Measurements from ENCODE around the gene TUNAR.
"Not testable (repeated sequence)": the region's sequence is repeated elsewhere in the genome, so short reads cannot be mapped to it uniquely, and the experiment has no call there.

TUNAR gene

DNA sequence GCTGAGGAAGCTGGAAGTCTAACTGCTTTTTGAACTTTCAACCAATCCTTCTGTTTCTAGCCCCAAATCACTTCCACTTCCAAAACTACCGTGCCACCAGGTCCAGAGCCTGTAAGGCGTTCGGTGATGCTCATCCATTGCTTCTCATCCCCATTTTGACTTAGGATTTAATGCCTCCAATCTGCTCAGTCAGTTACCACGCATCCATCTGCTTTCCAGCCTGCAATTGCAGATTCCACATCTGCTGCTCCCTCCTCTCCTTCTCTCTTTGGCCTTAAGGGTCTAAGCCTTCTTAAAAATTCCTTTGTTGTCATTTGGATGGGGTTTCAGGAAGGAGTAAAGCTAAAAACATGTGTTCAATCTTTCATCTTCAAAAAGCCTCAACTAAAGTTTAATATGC, 74.7 kb downstream of the TUNAR start:
- Histone ChIP-seq H3K4me3 (ENCODE audit: low read length) (no peak overlapping the region), H3K27ac (ENCODE audit: low read length) (no peak overlapping the region), H3K36me3 (ENCODE audit: control insufficient read depth, low read depth, low read length) (no peaks in the 10 kb centered on the region), H3K4me1 (ENCODE audit: control insufficient read depth, low read depth, low read length) (peaks cover 22% of the 10 kb centered on the region), H3K9me3 (ENCODE audit: control insufficient read depth, low read depth, low read length) (no peaks in the 10 kb centered on the region), H3K27me3 (ENCODE audit: control insufficient read depth, insufficient read depth, low read length) (no peaks in the 10 kb centered on the region), H3K9ac (ENCODE audit: low read length) (no peak overlapping the region)

DNA sequence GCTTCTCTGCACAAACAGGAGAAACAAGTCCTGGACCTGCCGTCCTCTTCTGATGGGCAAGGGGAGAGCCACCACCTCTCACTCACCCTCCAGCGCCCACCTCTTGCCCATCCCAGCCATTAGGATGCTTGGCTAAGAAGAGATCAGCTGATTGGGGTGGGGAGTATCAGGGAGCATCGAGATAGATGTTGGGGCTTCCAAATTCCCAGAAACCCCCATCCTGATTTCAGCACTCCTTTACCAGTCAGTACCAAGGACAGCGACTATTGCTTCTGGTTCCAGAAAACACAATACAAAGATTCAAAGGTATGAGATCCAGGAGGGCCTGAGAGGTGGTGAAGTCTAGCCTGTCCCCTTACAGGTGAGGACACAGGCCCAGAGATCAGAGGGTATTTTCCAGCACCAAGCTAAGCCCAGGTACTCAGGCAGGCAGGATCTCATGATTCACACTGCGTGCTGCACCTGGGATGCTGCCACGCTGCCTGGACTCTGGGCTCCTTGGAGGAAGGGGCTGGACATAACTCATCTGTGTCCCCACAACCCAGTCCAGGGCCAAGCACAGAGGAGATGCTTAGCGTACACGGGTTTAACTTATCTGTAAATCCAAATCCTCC, 76.6 kb downstream of the TUNAR start:
- Histone ChIP-seq H3K4me3 (ENCODE audit: low read length) (no peak overlapping the region), H3K4me1 (ENCODE audit: control insufficient read depth, low read depth, low read length) (peaks cover 21% of the 10 kb centered on the region), H3K27me3 (ENCODE audit: control insufficient read depth, insufficient read depth, low read length) (no peaks in the 10 kb centered on the region), H3K9me3 (ENCODE audit: control insufficient read depth, low read depth, low read length) (no peaks in the 10 kb centered on the region), H3K36me3 (ENCODE audit: control insufficient read depth, low read depth, low read length) (no peaks in the 10 kb centered on the region), H3K9ac (ENCODE audit: low read length) (no peak overlapping the region), H3K27ac (ENCODE audit: low read length) (no peak overlapping the region)

DNA sequence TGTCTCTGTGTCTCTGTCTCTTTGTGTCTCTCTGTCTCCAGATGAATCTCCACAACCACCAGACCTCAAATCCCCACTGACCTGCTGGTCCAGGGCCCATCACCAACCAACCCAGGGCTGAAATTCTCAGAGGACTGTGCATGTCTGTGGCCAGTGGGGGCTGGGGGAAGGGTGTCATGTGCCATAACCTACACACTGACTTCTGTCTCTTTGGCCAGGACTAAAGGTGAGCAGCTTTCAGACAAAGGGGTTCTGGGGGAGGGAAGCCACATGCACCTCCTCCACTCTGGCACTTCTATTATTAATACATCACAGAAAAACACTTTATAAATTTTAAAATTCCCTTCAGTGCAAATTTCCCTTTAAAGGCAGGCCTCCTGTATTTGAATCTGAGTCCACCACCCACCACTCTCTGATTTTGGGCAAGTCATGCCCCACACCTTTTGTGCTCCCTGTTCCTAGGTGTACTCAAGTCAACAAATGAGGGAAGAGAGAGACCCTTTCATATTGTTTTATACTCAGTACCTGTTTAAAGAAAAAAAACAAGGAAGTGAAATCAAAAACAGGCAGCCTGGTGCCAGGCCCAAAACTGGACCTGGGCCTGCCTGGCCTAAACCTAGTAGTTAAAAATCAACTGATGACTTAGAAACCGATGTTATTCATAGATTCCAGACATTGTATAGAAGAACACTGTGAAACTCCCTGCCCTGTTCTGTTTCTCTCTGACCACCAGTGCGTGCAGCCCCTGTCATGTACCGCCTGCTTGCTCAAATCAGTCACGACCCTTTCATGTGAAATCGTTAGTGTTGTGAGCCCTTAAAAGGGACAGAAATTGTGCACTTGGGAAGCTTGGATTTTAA, 80.2 kb downstream of the TUNAR start:
- H3K27ac ChIP-seq (ENCODE audit: low read length), result no peak overlapping the region
- peaks cover 23% of the 10 kb centered on the region for H3K4me1 ChIP-seq (ENCODE audit: control insufficient read depth, low read depth, low read length)
- no peak overlapping the region for H3K9ac ChIP-seq (ENCODE audit: low read length)
- H3K36me3 ChIP-seq (ENCODE audit: control insufficient read depth, low read depth, low read length), result no peaks in the 10 kb centered on the region
- no peaks in the 10 kb centered on the region for H3K9me3 ChIP-seq (ENCODE audit: control insufficient read depth, low read depth, low read length)
- H3K4me3 ChIP-seq (ENCODE audit: low read length), result no peak overlapping the region
- H3K27me3 ChIP-seq (ENCODE audit: control insufficient read depth, insufficient read depth, low read length), result no peaks in the 10 kb centered on the region

DNA sequence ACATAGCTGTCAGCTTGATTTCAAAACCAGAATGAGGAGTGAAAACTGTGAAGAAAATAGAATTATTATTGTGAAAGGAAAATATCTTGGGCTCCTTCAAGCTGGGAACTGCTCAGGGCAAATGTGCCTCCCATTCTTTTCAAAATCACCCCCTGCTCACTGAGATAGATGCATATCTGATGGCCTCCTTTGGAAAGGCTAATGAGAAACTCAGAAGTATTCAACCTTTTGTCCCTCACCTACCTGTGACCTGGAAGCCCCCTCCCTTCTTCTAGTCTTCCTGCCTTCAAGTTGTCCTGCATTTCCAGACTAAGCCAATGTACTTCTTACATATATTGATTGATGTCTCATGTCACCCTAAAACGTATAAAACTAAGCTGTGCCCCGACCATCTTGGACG, 81.5 kb downstream of the TUNAR start:
- Histone ChIP-seq H3K9ac (ENCODE audit: low read length) (no peak overlapping the region), H3K4me1 (ENCODE audit: control insufficient read depth, low read depth, low read length) (peaks cover 26% of the 10 kb centered on the region), H3K27me3 (ENCODE audit: control insufficient read depth, insufficient read depth, low read length) (no peaks in the 10 kb centered on the region), H3K4me3 (ENCODE audit: low read length) (no peak overlapping the region), H3K27ac (ENCODE audit: low read length) (no peak overlapping the region), H3K36me3 (ENCODE audit: control insufficient read depth, low read depth, low read length) (no peaks in the 10 kb centered on the region), H3K9me3 (ENCODE audit: control insufficient read depth, low read depth, low read length) (no peaks in the 10 kb centered on the region)

- H3K27ac ChIP-seq (ENCODE audit: low read length), result no peak overlapping the region
- no peak overlapping the region for H3K9ac ChIP-seq (ENCODE audit: low read length)
- H3K27me3 ChIP-seq (ENCODE audit: control insufficient read depth, insufficient read depth, low read length), result no peaks in the 10 kb centered on the region
- H3K4me3 ChIP-seq (ENCODE audit: low read length), result no peak overlapping the region
- H3K4me1 ChIP-seq (ENCODE audit: control insufficient read depth, low read depth, low read length), result peaks cover 26% of the 10 kb centered on the region
- no peaks in the 10 kb centered on the region for H3K36me3 ChIP-seq (ENCODE audit: control insufficient read depth, low read depth, low read length)
- no peaks in the 10 kb centered on the region for H3K9me3 ChIP-seq (ENCODE audit: control insufficient read depth, low read depth, low read length)
These were observed 82.7 kb downstream of the TUNAR start for GRCh38 chr14:95959317-95959716.

DNA sequence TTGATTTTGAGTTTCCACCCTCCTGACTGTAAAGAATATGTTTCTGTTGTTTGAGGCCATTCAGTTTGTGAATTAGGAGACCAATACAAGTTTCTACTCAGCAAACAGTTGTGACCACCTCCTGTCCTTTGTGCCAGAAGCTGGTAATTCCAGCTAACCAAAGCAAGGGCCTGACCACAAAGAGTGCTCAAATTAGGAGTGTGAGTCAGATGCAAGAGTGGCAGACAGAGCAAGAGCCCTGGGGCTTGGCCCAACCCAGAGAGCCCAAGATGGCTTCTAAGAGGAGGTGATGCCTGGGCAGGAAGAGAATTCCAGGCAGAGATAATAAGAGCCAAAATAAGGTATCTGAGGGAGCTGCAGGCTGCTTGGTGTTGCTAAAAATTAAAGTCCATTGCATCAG, 84.8 kb downstream of the TUNAR start:
- Histone ChIP-seq H3K4me3 (ENCODE audit: low read length) (no peak overlapping the region), H3K4me1 (ENCODE audit: control insufficient read depth, low read depth, low read length) (peaks cover 22% of the 10 kb centered on the region), H3K36me3 (ENCODE audit: control insufficient read depth, low read depth, low read length) (no peaks in the 10 kb centered on the region), H3K27me3 (ENCODE audit: control insufficient read depth, insufficient read depth, low read length) (no peaks in the 10 kb centered on the region), H3K9ac (ENCODE audit: low read length) (no peak overlapping the region), H3K9me3 (ENCODE audit: control insufficient read depth, low read depth, low read length) (peaks cover 4% of the 10 kb centered on the region), H3K27ac (ENCODE audit: low read length) (no peak overlapping the region)

DNA sequence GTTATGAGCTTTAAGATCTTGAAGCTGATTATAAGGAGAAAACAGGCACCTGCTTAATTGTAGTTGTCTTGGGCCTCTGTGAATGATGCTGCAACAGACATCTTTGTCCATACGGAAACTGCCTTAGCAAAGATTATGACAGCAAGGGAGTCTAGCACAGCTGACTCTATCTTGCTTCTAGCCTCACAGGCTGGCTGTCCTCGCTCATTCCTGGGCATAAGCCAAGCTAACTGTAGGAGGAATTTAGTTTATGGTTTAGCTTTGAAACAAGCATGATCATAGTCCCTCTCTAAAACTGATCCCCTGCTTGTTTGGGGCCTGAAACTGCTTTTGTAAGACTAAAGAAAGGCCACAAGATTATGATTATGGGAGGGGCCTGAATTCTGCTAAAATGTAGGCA, 88.3 kb downstream of the TUNAR start:
- no peak overlapping the region for H3K4me3 ChIP-seq (ENCODE audit: low read length)
- H3K27ac ChIP-seq (ENCODE audit: low read length), result no peak overlapping the region
- no peaks in the 10 kb centered on the region for H3K27me3 ChIP-seq (ENCODE audit: control insufficient read depth, insufficient read depth, low read length)
- H3K36me3 ChIP-seq (ENCODE audit: control insufficient read depth, low read depth, low read length), result no peaks in the 10 kb centered on the region
- peaks cover 4% of the 10 kb centered on the region for H3K9me3 ChIP-seq (ENCODE audit: control insufficient read depth, low read depth, low read length)
- no peak overlapping the region for H3K9ac ChIP-seq (ENCODE audit: low read length)
- peaks cover 4% of the 10 kb centered on the region for H3K4me1 ChIP-seq (ENCODE audit: control insufficient read depth, low read depth, low read length)

DNA sequence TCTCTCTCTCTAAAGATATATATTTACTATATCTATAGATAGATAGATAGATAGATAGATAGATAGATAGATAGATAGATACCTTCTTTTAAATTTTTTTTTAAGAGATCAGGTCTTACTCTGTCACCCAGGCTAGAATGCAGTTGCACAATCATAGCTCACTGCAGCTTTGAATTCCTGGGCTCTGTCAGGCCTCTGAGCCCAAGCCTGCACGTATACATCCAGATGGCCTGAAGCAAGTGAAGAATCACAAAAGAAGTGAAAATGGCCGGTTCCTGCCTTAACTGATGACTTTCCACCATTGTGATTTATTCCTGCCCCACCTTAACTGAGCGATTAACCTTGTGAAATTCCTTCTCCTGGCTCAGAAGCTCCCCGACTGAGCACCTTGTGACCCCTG, 91.4 kb downstream of the TUNAR start:
- H3K9me3 ChIP-seq (ENCODE audit: control insufficient read depth, low read depth, low read length); H3K4me1 ChIP-seq (ENCODE audit: control insufficient read depth, low read depth, low read length); H3K9ac ChIP-seq (ENCODE audit: low read length); H3K27ac ChIP-seq (ENCODE audit: low read length); H3K27me3 ChIP-seq (ENCODE audit: control insufficient read depth, insufficient read depth, low read length); H3K4me3 ChIP-seq (ENCODE audit: low read length); H3K36me3 ChIP-seq (ENCODE audit: control insufficient read depth, low read depth, low read length): not testable (repeated sequence)
